A673 (cell line): ENCODE data around the gene FAM234B.
"Not testable (repeated sequence)": the region's sequence is repeated elsewhere in the genome, so short reads cannot be mapped to it uniquely, and the experiment has no call there.

Experiments
- EZH2 ChIP-seq: fragments of 200-600 bp; sonication (generic); IDR thresholded peaks from 2 replicates; pipeline ENCODE4 v1.6.1; 2017; ENCODE audit warnings: borderline replicate concordance, low read depth, mild to moderate bottlenecking, mixed read lengths, antibody characterized with exemption, low read length; ENCODE audit not compliant: poor library complexity, severe bottlenecking
- TF ChIP-seq, protein P1 (sequence below): fragments of 300-800, 200-600 bp; sonication (generic); conservative IDR thresholded peaks from 2 replicates; pipeline ENCODE4 v1.5.1; 2017; ENCODE audit warnings: low read depth, mild to moderate bottlenecking, antibody characterized with exemption, low read length, moderate library complexity, mixed read lengths

DNA sequence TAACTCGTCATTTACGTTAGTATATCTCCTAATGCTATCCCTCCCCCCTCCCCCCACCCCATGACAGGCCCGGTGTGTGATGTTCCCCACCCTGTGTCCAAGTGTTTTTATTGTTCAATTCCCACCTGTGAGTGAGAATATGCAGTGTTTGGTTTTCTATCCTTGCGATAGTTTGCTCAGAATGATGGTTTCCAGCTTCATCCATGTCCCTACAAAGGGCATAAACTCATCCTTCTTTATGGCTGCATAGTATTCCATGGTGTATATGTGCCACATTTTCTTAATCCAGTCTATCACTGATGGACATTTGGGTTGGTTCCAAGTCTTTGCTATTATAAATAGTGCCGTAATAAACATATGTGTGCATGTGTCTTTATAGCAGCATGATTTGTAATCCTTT lies 39.5 kb downstream of the FAM234B start:
- TF ChIP-seq, protein P1, sequence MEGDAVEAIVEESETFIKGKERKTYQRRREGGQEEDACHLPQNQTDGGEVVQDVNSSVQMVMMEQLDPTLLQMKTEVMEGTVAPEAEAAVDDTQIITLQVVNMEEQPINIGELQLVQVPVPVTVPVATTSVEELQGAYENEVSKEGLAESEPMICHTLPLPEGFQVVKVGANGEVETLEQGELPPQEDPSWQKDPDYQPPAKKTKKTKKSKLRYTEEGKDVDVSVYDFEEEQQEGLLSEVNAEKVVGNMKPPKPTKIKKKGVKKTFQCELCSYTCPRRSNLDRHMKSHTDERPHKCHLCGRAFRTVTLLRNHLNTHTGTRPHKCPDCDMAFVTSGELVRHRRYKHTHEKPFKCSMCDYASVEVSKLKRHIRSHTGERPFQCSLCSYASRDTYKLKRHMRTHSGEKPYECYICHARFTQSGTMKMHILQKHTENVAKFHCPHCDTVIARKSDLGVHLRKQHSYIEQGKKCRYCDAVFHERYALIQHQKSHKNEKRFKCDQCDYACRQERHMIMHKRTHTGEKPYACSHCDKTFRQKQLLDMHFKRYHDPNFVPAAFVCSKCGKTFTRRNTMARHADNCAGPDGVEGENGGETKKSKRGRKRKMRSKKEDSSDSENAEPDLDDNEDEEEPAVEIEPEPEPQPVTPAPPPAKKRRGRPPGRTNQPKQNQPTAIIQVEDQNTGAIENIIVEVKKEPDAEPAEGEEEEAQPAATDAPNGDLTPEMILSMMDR, result not testable (repeated sequence)
- not testable (repeated sequence) for TF ChIP-seq EZH2
